NCI-H69 (cell line): ENCODE data around the gene ALDH16A1.

Experiments used
- DNase-seq: peaks from one replicate; lab custom pipeline; 2025; lab: John Stamatoyannopoulos, UW

Gene ALDH16A1

DNA sequence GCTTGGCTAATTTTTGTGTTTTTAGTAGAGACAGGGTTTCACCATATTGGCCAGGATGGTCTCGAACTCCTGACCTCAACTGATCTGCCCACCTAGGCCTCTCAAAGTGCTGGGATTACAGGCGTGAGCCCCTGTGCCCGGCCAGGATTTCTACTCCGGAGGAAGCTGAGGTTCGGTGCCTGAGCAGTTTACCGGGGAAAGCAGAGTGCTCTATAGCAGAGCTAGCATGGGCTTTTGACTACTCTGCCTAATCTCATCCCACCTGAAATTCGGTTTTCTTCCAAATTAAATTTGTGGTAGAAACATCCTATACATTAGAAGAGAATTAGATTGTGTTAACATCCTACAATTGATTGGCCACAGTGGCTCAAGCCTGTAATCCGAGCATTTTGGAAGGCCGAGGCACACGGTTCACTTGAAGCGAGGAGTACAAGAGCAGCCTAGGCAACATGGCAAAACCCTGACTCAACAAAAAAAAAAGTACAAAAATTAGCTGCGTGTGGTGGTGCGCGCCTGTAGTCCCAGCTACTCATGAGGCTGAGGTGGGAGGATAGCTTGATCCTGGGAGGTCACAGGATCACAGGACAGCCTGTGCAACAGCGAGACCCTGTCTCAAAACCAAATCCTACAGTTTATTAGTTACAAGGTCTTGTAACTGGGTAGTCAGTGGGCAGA lies 36.0 kb downstream of the ALDH16A1 start:
- DNase-seq: no peak

DNA sequence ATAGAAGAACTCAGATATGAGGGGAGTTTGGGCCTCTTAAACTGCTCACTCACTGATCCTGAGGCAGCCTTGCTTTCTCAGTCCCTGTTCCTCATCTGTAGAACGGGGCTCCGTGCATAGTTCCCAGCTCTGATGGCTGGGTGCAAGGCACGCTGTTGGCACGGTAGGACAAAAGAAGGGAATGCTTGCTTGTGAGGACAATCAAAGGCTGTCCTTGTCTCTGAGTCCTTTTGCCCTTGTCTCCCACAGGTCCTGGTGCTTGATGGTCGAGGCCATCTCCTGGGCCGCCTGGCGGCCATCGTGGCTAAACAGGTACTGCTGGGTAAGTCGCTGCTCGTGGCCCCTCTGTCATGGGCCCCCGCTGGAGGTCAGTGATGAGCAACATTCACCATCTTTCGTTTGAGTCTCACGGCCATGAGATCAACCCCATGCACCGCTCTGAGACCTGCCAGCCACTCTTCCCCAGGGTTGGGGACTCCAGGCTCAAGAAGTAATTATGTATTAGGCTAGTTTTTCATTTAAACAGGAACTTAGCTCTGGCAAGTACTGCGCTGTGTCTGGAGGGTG lies 36.7 kb downstream of the ALDH16A1 start:
- no peak for DNase-seq

- no peak for DNase-seq
Observed at GRCh38 chr19:49490287-49491029, 37.4 kb downstream of the ALDH16A1 start.

DNA sequence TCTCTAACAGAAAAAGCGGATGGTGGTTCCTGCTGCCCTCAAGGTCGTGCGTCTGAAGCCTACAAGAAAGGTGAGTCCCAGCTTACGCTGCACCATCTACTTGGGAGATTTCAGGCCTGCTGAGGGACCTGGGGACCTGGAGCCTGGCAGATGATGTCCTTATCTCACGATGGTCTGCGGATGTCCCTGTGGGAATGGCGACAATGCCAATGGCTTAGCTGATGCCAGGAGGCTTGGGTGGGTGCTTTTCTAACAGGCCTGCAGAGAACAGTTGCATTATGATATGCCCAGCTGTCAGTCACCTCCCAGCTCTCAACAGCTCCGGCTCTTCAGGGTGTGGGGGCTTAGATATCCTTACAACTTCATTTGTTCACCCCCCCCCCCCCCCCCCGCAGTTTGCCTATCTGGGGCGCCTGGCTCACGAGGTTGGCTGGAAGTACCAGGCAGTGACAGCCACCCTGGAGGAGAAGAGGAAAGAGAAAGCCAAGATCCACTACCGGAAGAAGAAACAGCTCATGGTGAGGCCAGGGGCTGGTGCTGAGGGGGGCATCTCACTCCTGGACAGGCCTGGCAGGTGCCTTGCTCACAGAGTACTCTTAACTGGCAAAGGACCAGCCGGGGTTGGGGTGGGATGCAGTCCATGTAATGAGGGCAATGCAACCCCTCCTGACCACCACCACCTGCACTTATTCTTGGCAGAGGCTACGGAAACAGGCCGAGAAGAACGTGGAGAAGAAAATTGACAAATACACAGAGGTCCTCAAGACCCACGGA lies 38.2 kb downstream of the ALDH16A1 start:
- DNase-seq: no peak

DNA sequence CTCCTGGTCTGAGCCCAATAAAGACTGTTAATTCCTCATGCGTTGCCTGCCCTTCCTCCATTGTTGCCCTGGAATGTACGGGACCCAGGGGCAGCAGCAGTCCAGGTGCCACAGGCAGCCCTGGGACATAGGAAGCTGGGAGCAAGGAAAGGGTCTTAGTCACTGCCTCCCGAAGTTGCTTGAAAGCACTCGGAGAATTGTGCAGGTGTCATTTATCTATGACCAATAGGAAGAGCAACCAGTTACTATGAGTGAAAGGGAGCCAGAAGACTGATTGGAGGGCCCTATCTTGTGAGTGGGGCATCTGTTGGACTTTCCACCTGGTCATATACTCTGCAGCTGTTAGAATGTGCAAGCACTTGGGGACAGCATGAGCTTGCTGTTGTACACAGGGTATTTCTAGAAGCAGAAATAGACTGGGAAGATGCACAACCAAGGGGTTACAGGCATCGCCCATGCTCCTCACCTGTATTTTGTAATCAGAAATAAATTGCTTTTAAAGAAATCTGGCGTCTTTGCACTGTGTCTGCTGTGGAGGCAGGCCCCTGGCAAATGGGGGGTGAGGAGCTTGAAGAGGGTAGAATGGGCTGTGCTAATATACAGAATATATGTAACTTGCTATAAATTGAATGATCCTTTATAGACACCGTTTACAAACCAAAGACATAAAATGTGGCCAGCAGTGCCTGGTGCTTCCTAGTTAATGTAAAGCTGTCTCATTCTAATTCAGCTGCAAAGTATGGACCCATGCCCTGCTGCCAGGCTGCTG lies 39.0 kb downstream of the ALDH16A1 start:
- no peak for DNase-seq

GRCh38 chr19:49492573-49493405 lies 39.8 kb downstream of the ALDH16A1 start:
- DNase-seq: no peak

- DNase-seq: no peak
Observed at GRCh38 chr19:49496574-49497008, 43.6 kb downstream of the ALDH16A1 start.

GRCh38 chr19:49497047-49497788 lies 44.2 kb downstream of the ALDH16A1 start:
- peak; percentile 26 for DNase-seq

DNA sequence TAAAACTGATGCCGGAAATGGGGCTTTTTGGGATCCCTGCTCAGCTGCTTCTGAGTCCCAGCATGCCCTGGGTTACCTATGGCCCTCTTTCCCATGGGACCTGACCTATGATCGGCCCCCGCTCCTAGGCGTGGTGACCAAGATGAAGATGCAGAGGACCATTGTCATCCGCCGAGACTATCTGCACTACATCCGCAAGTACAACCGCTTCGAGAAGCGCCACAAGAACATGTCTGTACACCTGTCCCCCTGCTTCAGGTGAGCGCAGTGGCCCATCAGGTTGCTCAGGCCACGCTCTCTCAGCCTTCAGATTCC lies 44.7 kb downstream of the ALDH16A1 start:
- DNase-seq: no peak

DNA sequence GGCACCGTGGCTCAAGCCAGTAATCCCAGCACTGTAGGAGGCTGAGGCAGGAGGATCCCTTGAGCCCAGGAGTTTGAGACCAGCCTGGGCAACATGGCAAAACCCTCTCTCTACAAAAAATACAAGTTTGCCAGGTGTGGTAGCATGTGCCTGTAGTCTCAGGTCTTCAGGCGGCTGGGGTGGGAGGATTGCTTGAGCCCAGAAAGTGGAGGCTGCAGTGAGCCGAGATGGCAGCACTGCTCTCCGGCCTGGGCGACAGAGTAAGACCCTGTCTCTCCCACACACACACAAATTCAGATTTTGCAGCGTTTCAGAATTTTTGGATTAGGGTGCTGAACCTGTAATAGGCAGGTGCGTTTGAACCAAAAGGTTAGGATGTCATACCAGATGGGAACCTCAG lies 45.5 kb downstream of the ALDH16A1 start:
- no peak for DNase-seq

- no peak for DNase-seq
Observed at GRCh38 chr19:49499030-49499670, 46.1 kb downstream of the ALDH16A1 start.

DNA sequence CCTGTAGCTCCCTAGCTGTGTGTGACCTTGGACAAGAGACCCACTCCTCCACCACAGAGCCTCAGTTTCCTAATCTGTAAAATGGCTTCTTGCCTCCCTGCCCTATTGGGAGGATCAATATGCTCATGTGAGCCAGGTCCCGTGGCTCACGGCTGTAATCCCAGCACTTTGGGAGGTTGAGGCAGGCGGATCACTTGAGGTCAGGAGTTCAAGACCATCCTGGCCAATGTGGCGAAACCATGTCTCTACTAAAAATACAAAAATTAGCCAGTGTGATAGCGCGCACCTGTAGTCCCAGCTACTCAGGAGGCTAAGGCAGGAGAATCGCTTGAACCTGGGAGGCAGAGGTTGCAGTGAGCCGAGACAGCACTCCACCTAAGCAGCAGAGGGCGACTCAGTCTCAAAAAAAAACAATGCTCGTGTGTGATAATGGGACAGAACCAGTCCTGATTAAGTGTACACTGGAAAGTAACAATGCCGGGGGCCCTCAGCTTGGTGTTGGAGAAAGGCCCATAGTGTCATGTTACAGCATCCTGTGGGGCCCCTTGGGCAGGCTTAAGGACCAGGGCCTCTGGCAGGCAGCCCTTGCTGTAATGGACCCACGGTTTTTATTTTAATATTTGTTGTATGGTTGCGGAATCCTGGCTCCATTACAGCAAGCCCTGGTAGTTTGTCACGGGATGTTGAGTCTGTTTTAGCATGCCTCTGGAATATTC lies 50.0 kb downstream of the ALDH16A1 start:
- DNase-seq: peak; percentile 80

GRCh38 chr19:49503582-49503962 lies 50.5 kb downstream of the ALDH16A1 start:
- no peak for DNase-seq

GRCh38 chr19:49506575-49507105 lies 53.6 kb downstream of the ALDH16A1 start:
- peak; percentile 85 for DNase-seq

DNA sequence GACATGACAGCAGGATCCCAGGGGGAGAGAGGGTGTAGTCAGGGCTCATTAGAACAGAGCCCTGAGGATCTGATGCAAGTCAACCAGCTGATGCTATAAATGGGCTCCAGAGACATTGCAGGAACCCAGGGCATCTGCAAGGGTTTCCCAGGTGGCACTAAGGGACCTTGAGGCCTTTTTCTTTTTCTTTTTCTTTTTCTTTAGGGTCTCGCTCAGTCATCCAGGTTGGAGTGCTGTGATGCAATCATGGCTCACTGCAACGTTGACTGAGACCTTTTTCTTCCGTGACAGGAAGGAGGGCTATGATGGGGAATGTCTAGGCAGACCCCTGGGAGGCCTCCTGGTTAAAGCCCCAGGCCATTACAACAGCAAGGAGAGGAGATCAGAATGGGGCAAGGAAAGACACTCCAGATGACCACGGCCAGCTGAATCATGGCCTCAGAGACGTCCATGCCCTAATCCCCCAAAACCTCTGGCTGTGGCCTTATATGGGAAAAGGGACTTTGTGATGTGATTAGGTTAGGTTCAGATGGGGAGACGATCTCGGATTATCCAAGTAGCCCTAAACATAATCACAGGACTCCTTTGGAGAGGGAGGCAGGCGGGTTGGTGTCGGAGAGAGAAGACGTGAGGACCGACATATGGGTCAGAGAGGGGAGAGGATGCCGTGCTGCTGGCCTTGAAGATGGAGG lies 54.9 kb downstream of the ALDH16A1 start:
- no peak for DNase-seq

DNA sequence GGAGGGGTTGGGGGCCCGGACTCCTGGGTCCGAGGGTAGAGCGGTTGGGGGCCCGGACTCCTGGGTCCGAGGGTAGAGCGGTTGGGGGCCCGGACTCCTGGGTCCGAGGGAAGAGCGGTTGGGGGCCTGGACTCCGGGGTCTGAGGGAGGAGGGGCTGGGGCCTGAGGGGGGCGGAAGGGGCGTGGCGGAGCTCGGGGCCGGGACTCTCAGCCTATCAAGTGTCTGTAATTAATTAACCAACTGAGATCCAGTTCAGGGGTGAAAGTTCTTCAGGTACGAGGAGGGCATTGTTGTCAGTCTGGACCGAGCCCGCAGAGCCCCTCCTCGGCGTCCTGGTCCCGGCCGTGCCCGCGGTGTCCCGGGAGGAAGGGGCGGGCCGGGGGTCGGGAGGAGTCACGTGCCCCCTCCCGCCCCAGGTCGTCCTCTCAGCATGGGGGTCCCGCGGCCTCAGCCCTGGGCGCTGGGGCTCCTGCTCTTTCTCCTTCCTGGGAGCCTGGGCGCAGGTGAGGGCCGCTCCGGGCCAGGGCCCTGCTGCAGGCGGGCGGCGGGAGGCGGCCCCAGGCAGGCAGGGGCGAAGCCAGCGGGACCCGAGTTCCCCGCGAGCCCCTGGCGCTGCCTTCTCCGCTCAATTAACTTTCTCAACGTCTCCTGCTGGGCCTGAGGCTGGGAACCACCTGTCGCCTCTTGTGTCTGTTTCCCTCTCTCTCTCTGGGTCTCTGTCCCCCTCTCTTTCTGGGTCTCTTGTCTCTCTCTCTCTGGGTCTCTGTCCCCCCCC lies 60.1 kb downstream of the ALDH16A1 start:
- DNase-seq: peak; percentile 95

DNA sequence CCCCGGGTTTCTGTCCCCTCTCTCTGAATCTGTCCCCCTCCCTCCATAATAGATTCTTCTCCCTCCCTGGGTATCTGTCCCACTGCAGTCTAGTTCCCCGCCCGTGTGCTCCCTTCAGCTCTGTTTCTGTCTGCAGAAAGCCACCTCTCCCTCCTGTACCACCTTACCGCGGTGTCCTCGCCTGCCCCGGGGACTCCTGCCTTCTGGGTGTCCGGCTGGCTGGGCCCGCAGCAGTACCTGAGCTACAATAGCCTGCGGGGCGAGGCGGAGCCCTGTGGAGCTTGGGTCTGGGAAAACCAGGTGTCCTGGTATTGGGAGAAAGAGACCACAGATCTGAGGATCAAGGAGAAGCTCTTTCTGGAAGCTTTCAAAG lies 60.7 kb downstream of the ALDH16A1 start:
- peak; percentile 77 for DNase-seq

DNA sequence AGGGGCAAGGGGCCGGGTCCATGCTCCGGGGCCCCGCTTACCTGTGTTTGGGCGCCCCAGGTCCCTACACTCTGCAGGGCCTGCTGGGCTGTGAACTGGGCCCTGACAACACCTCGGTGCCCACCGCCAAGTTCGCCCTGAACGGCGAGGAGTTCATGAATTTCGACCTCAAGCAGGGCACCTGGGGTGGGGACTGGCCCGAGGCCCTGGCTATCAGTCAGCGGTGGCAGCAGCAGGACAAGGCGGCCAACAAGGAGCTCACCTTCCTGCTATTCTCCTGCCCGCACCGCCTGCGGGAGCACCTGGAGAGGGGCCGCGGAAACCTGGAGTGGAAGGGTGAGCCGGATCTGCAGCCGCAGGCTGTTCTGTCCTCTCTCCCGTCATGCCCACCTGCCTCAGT lies 61.1 kb downstream of the ALDH16A1 start:
- peak; percentile 46 for DNase-seq
